Peyer's patch (tissue), 4 donors: Measurements from ENCODE around the gene IL18R1. TPM values are rescaled to one million over a fixed set of nuclear protein-coding genes. Genes with fewer than 3 reads are reported as not detected.

Experiments
- DNase-seq, 3 donors: peaks; one replicate each; pipeline ENCODE4 v3.0.0-alpha.2; 2017 to 2019
- H3K27ac ChIP-seq, 4 donors: fragments of 200-600 bp; sonication (generic); one replicate each; pipeline ENCODE4 v1.5.1; 2016 to 2019
- H3K27me3 ChIP-seq, 2 donors: fragments of 200-600 bp; sonication (generic); one replicate each; pipeline ENCODE4 v1.5.1; 2019
- H3K36me3 ChIP-seq, 3 donors: fragments of 200-600 bp; sonication (generic); one replicate each; pipeline ENCODE4 v1.5.1; 2016 to 2019
- H3K4me1 ChIP-seq, 4 donors: fragments of 200-600 bp; sonication (generic); one replicate each; pipeline ENCODE4 v1.5.1; 2016 to 2019
- H3K4me3 ChIP-seq, 4 donors: fragments of 200-600 bp; sonication (generic); 1 replicate in 3 of 4; 2 replicates in 1 of 4; pipeline ENCODE4 v1.5.1; 2016 to 2019; ENCODE audit warnings: mild to moderate bottlenecking in 1 of 4
- H3K9me3 ChIP-seq, 4 donors: fragments of 200-600 bp; sonication (generic); one replicate each; pipeline ENCODE4 v1.5.1; 2016 to 2019; ENCODE audit warnings: mild to moderate bottlenecking in 1 of 4
- POLR2A ChIP-seq, 2 donors: fragments of 450-650 bp; IDR thresholded peaks; one replicate each; pipeline ENCODE4 v1.5.1; 2017; ENCODE audit warnings: antibody characterized with exemption in 2 of 2, mild to moderate bottlenecking in 2 of 2, moderate library complexity in 2 of 2
- total RNA-seq, 4 donors: library from RNA; depleted of rRNA; stranded (reverse); fragments of >200 nt; gene quantifications; one replicate each; pipeline ENCODE4 v1.1.0, GENCODE V29; 2016
- TF ChIP-seq, protein P1 (sequence below), 6 experiments: fragments of 450-650 bp in 4 of 6; fragments of 200-600 bp in 2 of 6; sonication (generic) in 1 of 6; IDR thresholded peaks; one replicate each; pipeline ENCODE4 v1.5.1; 2017 to 2019; ENCODE audit warnings: antibody characterized with exemption in 6 of 6, mild to moderate bottlenecking in 3 of 6, moderate library complexity in 1 of 6

The IL18R1 gene
- total RNA-seq, 4 donors from 2014 or later: 3.6 to 20.6 (median 12.9) TPM

DNA sequence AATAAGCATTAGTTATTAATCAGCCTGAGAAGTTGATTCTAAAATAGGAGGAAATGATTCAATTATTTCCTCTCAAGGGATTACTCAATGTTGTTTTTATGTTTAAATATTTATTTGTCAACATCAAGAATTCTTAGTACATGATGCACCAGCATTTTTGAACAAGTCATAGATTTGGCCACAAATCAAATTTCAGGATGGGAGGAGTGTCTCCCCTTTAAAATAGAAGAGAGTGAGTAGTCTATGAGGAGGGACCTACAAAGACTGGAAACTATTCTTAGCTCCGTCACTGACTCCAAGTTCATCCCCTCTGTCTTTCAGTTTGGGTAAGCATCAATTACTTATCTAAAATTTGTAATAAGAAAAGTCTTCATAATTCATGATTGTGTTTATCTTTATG lies 18.6 kb upstream of the IL18R1 start:
- no peaks in the 10 kb centered on the region for H3K4me1 ChIP-seq
- H3K27ac ChIP-seq: peak overlapping the region in 1 of 4 donors; percentile 38
- no peak for TF ChIP-seq POLR2A (IDR thresholded peaks at IDR 0.05)
- TF ChIP-seq, protein P1, sequence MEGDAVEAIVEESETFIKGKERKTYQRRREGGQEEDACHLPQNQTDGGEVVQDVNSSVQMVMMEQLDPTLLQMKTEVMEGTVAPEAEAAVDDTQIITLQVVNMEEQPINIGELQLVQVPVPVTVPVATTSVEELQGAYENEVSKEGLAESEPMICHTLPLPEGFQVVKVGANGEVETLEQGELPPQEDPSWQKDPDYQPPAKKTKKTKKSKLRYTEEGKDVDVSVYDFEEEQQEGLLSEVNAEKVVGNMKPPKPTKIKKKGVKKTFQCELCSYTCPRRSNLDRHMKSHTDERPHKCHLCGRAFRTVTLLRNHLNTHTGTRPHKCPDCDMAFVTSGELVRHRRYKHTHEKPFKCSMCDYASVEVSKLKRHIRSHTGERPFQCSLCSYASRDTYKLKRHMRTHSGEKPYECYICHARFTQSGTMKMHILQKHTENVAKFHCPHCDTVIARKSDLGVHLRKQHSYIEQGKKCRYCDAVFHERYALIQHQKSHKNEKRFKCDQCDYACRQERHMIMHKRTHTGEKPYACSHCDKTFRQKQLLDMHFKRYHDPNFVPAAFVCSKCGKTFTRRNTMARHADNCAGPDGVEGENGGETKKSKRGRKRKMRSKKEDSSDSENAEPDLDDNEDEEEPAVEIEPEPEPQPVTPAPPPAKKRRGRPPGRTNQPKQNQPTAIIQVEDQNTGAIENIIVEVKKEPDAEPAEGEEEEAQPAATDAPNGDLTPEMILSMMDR (IDR thresholded peaks at IDR 0.05): no peak
- no peaks in the 10 kb centered on the region for H3K9me3 ChIP-seq
- H3K27me3 ChIP-seq: no peaks in the 10 kb centered on the region
- DNase-seq: no peak
- no peaks in the 10 kb centered on the region for H3K36me3 ChIP-seq
- no peak overlapping the region for H3K4me3 ChIP-seq

DNA sequence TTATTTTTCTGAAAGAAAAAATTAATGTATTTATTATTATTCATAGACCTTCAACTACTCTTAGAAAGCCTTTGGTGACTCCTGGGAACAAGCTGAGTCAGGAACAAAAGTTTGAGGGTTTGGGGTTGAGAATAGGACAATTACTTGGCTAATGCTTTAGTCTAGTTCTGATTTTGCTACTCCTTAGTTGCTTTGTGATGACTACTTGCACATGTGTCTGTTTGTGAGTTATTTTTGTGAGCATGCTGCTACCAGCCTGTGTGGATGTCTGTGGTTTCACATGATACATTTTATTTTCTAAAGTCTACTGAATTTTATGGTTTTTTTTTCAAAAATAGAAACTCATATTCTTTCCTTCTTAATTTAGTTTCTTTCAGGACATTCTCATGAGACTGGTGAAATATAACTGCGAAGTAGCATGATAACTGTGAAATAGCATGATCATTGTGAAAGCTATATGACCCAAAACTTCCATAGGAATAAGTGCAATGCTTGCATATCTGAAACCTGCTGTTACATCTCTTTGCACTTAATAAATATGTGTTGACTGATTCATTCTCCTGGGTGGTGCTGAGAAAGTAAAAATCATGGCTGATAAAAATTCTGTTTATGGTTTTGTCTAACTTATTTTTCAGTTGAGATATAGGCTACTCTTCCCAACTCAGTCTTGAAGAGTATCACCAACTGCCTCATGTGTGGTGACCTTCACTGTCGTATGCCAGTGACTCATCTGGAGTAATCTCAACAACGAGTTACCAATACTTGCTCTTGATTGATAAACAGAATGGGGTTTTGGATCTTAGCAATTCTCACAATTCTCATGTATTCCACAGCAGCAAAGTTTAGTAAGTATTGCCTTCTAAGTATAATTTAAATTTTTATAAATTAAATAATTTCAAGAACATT lies 17.9 kb upstream of the IL18R1 start:
- Histone ChIP-seq H3K27me3 (no peaks in the 10 kb centered on the region), H3K4me3 (no peak overlapping the region), H3K27ac (no peak overlapping the region), H3K36me3 (no peaks in the 10 kb centered on the region), H3K4me1 (no peaks in the 10 kb centered on the region), H3K9me3 (no peaks in the 10 kb centered on the region)
- no peak for TF ChIP-seq POLR2A (IDR thresholded peaks at IDR 0.05)
- TF ChIP-seq, protein P1 (IDR thresholded peaks at IDR 0.05): peak in 1 of 6 experiments; percentile 4
- DNase-seq: no peak

DNA sequence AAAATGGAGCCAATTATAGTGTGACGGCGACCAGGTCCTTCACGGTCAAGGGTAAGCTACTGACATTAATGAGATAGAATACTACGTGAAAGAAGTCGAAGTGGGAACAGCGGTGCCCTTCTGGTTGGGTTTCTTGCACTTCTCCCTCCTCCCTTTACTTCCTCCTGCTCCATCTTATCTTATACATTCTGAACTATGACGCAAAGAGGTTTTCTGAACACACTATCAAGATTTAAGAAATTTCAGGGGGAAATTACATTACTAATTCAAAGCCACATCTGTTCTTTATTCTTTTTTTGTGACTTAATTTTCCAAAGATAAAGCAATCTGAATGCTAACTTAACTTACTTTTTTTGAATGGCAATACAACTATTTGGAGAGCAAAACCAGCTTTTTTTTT lies 14.8 kb upstream of the IL18R1 start:
- Histone ChIP-seq H3K9me3 (no peaks in the 10 kb centered on the region), H3K4me3 (no peak overlapping the region), H3K27ac (peak overlapping the region in 1 of 4 donors; percentile 31), H3K36me3 (no peaks in the 10 kb centered on the region), H3K4me1 (no peaks in the 10 kb centered on the region), H3K27me3 (no peaks in the 10 kb centered on the region)
- TF ChIP-seq POLR2A (IDR thresholded peaks at IDR 0.05): no peak
- TF ChIP-seq, protein P1 (IDR thresholded peaks at IDR 0.05): no peak
- no peak for DNase-seq

DNA sequence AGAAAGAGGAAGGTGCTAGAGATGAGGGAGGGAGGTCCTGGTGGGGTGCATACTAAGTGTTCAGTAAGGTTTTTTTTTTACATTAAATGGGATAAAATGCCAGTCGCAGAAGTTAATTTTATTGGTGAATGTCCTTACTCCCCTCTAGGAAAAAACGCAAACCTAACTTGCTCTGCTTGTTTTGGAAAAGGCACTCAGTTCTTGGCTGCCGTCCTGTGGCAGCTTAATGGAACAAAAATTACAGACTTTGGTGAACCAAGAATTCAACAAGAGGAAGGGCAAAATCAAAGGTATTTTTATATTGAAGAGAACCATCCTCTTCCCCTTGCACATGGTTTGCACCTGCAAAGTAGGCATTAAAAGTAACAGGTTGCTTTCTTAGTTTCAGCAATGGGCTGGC lies 12.7 kb upstream of the IL18R1 start:
- Histone ChIP-seq H3K4me1 (no peaks in the 10 kb centered on the region), H3K36me3 (no peaks in the 10 kb centered on the region), H3K9me3 (no peaks in the 10 kb centered on the region), H3K4me3 (no peak overlapping the region), H3K27me3 (no peaks in the 10 kb centered on the region), H3K27ac (no peak overlapping the region)
- no peak for TF ChIP-seq POLR2A (IDR thresholded peaks at IDR 0.05)
- TF ChIP-seq, protein P1 (IDR thresholded peaks at IDR 0.05): peak in 1 of 6 experiments; percentile 5
- no peak for DNase-seq

DNA sequence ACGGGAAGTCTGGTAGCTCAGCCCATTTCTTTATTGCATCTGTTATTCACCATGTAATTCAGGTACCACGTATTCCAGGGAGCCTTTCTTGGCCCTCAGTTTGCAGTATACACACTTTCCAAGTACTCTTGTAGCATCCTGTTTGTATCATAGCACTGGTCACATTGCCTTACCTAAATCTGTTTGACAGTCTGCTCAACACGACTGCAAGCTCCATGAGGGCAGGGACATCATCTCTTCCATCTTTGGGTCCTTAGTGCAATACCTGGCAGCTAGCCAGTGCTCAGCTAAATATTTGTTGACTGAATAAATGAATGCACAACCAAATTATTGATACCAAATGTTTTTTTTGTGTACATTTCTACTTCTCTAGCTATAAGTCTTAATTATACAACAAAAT lies 11.2 kb upstream of the IL18R1 start:
- Histone ChIP-seq H3K27ac (no peak overlapping the region), H3K27me3 (no peaks in the 10 kb centered on the region), H3K9me3 (no peaks in the 10 kb centered on the region), H3K4me1 (no peaks in the 10 kb centered on the region), H3K36me3 (no peaks in the 10 kb centered on the region), H3K4me3 (no peak overlapping the region)
- TF ChIP-seq, protein P1 (IDR thresholded peaks at IDR 0.05): no peak
- TF ChIP-seq POLR2A (IDR thresholded peaks at IDR 0.05): no peak
- no peak for DNase-seq
